H9 (cell line): ENCODE measurements around the gene KAZN. TPM values are rescaled to one million over a fixed set of nuclear protein-coding genes. Genes with fewer than 3 reads are reported as not detected.

Experiments used
- DNase-seq: peaks from one replicate; pipeline ENCODE4 v3.0.0-alpha.2; 2017
- H2AFZ ChIP-seq: one replicate; pipeline ENCODE4 v1.6.1; 2013; ENCODE audit warnings: mild to moderate bottlenecking, low read length, control low read depth, moderate library complexity
- H2AK5ac ChIP-seq: 2 replicates; pipeline ENCODE4 v1.6.1; 2013; ENCODE audit warnings: low read length, control low read depth, mixed read lengths; ENCODE audit not compliant: insufficient read length
- H2BK120ac ChIP-seq: one replicate; pipeline ENCODE4 v1.6.1; 2013; ENCODE audit warnings: low read depth, mild to moderate bottlenecking, low read length, control low read depth, inconsistent platforms; ENCODE audit not compliant: poor library complexity, severe bottlenecking
- H2BK12ac ChIP-seq: 2 replicates; pipeline ENCODE4 v1.6.1; 2013; ENCODE audit warnings: low read length, control low read depth, mixed read lengths, low read depth; ENCODE audit not compliant: insufficient read length
- H2BK15ac ChIP-seq: 2 replicates; pipeline ENCODE4 v1.6.1; 2013; ENCODE audit warnings: low read depth, low read length, control low read depth
- H2BK20ac ChIP-seq: one replicate; pipeline ENCODE4 v1.6.1; 2013; ENCODE audit warnings: low read depth, mild to moderate bottlenecking, low read length, control low read depth, inconsistent platforms; ENCODE audit not compliant: poor library complexity, severe bottlenecking
- H2BK5ac ChIP-seq: 2 replicates; pipeline ENCODE4 v1.6.1; 2013; ENCODE audit warnings: low read length, control low read depth, mixed read lengths; ENCODE audit not compliant: insufficient read length
- H3K14ac ChIP-seq: 2 replicates; pipeline ENCODE4 v1.6.1; 2013; ENCODE audit warnings: low read length, control low read depth; ENCODE audit not compliant: insufficient read depth
- H3K18ac ChIP-seq: 2 replicates; pipeline ENCODE4 v1.6.1; 2013; ENCODE audit warnings: low read depth, mild to moderate bottlenecking, mixed read lengths, low read length, control low read depth; ENCODE audit not compliant: insufficient read length
- H3K23ac ChIP-seq: 2 replicates; pipeline ENCODE4 v1.6.1; 2013; ENCODE audit warnings: low read length, control low read depth, mixed read lengths, low read depth; ENCODE audit not compliant: insufficient read length
- H3K23me2 ChIP-seq: 2 replicates; pipeline ENCODE4 v1.6.1; 2013; ENCODE audit warnings: low read depth, mild to moderate bottlenecking, mixed read lengths, low read length, control low read depth; ENCODE audit not compliant: insufficient read length, poor library complexity, severe bottlenecking
- H3K27ac ChIP-seq: 2 replicates; pipeline ENCODE4 v1.5.1; 2013; ENCODE audit warnings: low read length, control low read depth, mixed read lengths, low read depth; ENCODE audit not compliant: insufficient read length
- H3K27me3 ChIP-seq: 2 replicates; pipeline ENCODE4 v1.6.1; 2013; ENCODE audit warnings: low read length, control low read depth, inconsistent platforms; ENCODE audit not compliant: insufficient read depth
- H3K4ac ChIP-seq: 2 replicates; pipeline ENCODE4 v1.6.1; 2013; ENCODE audit warnings: low read depth, mild to moderate bottlenecking, control low read depth, inconsistent platforms, low read length, moderate library complexity
- H3K4me1 ChIP-seq: 2 replicates; pipeline ENCODE4 v1.6.1; 2013; ENCODE audit warnings: low read length, control low read depth, inconsistent platforms; ENCODE audit not compliant: insufficient read depth
- H3K4me2 ChIP-seq: 2 replicates; pipeline ENCODE4 v1.6.1; 2013; ENCODE audit warnings: low read length, control low read depth, mixed read lengths; ENCODE audit not compliant: insufficient read length, insufficient read depth
- H3K56ac ChIP-seq: 2 replicates; pipeline ENCODE4 v1.6.1; 2013; ENCODE audit warnings: low read depth, mild to moderate bottlenecking, mixed read lengths, low read length, control low read depth; ENCODE audit not compliant: insufficient read length
- H3K79me1 ChIP-seq: 2 replicates; pipeline ENCODE4 v1.6.1; 2013; ENCODE audit warnings: low read depth, mild to moderate bottlenecking, moderate library complexity, low read length, control low read depth, inconsistent platforms; ENCODE audit not compliant: insufficient read depth, poor library complexity, severe bottlenecking
- H3K79me2 ChIP-seq: 2 replicates; pipeline ENCODE4 v1.6.1; 2013; ENCODE audit warnings: low read length, control low read depth, inconsistent platforms; ENCODE audit not compliant: insufficient read depth
- H3K9ac ChIP-seq: 2 replicates; pipeline ENCODE4 v1.6.1; 2013; ENCODE audit warnings: low read length, control low read depth, mixed read lengths; ENCODE audit not compliant: insufficient read length; ENCODE audit errors: extremely low read depth
- H3K9me3 ChIP-seq: one replicate; pipeline ENCODE4 v1.6.1; 2013; ENCODE audit warnings: low read depth, low read length, inconsistent platforms; ENCODE audit not compliant: control insufficient read depth
- H3T11ph ChIP-seq: one replicate; pipeline ENCODE4 v1.6.1; 2013; ENCODE audit warnings: mild to moderate bottlenecking, low read length, control low read depth, inconsistent platforms
- H4K20me1 ChIP-seq: one replicate; pipeline ENCODE4 v1.6.1; 2013; ENCODE audit not compliant: control insufficient read depth, insufficient read length, insufficient read depth
- H4K5ac ChIP-seq: 2 replicates; pipeline ENCODE4 v1.6.1; 2013; ENCODE audit warnings: low read depth, mild to moderate bottlenecking, mixed read lengths, low read length, control low read depth; ENCODE audit not compliant: insufficient read length
- H4K8ac ChIP-seq: replicated peaks from 2 replicates; pipeline ENCODE4 v1.6.1; 2013; ENCODE audit warnings: low read length, control low read depth, mixed read lengths, low read depth; ENCODE audit not compliant: insufficient read length
- H4K91ac ChIP-seq: 2 replicates; pipeline ENCODE4 v1.6.1; 2013; ENCODE audit warnings: low read depth, mild to moderate bottlenecking, moderate library complexity, mixed read lengths, low read length, control low read depth; ENCODE audit not compliant: insufficient read length
- H3K27ac Mint-ChIP-seq, 3 experiments: 2 replicates in 2 of 3; 3 replicates in 1 of 3; pipeline ENCODE4 v1.8.0; 2020 to 2021; ENCODE audit warnings: mixed read lengths in 3 of 3, mild to moderate bottlenecking in 1 of 3, moderate library complexity in 1 of 3
- H3K27me3 Mint-ChIP-seq: 2 replicates; pipeline ENCODE4 v1.8.0; 2021; ENCODE audit warnings: low read depth, mild to moderate bottlenecking, moderate library complexity, mixed read lengths
- H3K36me3 Mint-ChIP-seq, 3 experiments: 2 replicates in 2 of 3; 3 replicates in 1 of 3; pipeline ENCODE4 v1.8.0; 2020 to 2021; ENCODE audit warnings: low read depth in 3 of 3, mixed read lengths in 3 of 3; ENCODE audit not compliant: insufficient read depth in 1 of 3
- H3K4me1 Mint-ChIP-seq, 2 experiments: 2 replicates each; pipeline ENCODE4 v1.8.0; 2020; ENCODE audit warnings: mixed read lengths in 2 of 2
- H3K4me3 Mint-ChIP-seq, 2 experiments: 2 replicates in 1 of 2; 3 replicates in 1 of 2; pipeline ENCODE4 v1.8.0; 2020 to 2021; ENCODE audit warnings: mild to moderate bottlenecking in 2 of 2, mixed read lengths in 2 of 2, moderate library complexity in 1 of 2
- H3K9me3 Mint-ChIP-seq, 2 experiments: 2 replicates in 1 of 2; 3 replicates in 1 of 2; pipeline ENCODE4 v1.8.0; 2020; ENCODE audit warnings: mild to moderate bottlenecking in 2 of 2, mixed read lengths in 2 of 2, moderate library complexity in 1 of 2
- WGBS: extraction: QIAGEN DNeasy Blood & Tissue Kit; methylation state at CpG from one replicate; pipeline ENCODE4 v1.1.7; 2013; ENCODE audit warnings: missing lambda C conversion rate, low lambda C conversion rate, mixed read lengths; ENCODE audit not compliant: insufficient read length; ENCODE audit errors: extremely low coverage; 5-methylcytosine and 5-hydroxymethylcytosine counted together
- total RNA-seq: library from RNA; stranded (reverse); gene quantifications from 2 replicates; pipeline ENCODE4 v1.2.1, GENCODE V29; 2021
- TF ChIP-seq, protein P1 (sequence below): fragments of 200-600 bp; sonication (generic); conservative IDR thresholded peaks from 3 replicates; pipeline ENCODE4 v1.8.0; 2021; ENCODE audit warnings: antibody characterized with exemption, mild to moderate bottlenecking

KAZN gene
- total RNA-seq, 1 experiment from 2014 or later, result 7.6 TPM

DNA sequence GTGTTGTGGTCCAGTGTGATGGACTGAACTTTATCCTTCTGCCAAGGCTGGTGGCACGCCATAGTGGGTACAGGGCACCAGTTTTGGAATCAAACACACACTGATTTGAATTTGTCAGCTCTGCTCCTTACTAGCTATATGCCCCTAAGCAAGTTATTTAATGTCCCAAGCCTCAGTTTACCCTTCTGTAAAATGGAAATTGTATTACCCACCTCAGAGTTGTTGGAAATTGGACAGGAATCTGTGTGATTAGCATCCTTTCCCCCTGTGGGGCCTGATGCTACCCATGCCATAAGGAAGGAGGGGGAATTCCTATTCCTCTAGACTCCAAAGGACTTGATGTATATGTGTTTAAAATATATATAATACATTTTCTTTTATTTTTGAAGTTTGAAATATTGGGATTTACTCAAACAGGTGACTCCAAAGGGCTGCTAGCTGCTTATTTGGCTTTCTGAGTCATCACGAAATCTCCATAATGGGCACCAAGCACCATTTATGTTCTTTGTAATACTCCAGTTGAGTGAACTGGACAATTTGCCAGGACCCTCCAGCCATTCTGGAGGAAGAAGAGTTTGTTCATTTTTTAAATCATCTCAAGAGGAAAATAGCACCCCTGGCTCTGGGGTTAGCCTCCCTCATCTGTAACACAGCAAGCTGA lies 330.5 kb downstream of the KAZN start:
- no peaks in the 10 kb centered on the region for H3K79me2 ChIP-seq
- no peaks in the 10 kb centered on the region for H3K4me1 ChIP-seq

More for the DNA sequence above, 330.5 kb downstream of the KAZN start:
- WGBS, result no CpG with 5 or more reads among the region's 2 CpGs
- H3K56ac ChIP-seq, result no peak overlapping the region
- no peaks in the 10 kb centered on the region for H3K9me3 Mint-ChIP-seq
- H3K14ac ChIP-seq, result no peak overlapping the region
- peaks cover 7% of the 10 kb centered on the region for H3K23me2 ChIP-seq
- H3K27ac Mint-ChIP-seq, result no peak overlapping the region
- H2AFZ ChIP-seq, result no peak overlapping the region
- H4K20me1 ChIP-seq, result no peaks in the 10 kb centered on the region
- no peak overlapping the region for H2BK5ac ChIP-seq
- TF ChIP-seq, protein P1, sequence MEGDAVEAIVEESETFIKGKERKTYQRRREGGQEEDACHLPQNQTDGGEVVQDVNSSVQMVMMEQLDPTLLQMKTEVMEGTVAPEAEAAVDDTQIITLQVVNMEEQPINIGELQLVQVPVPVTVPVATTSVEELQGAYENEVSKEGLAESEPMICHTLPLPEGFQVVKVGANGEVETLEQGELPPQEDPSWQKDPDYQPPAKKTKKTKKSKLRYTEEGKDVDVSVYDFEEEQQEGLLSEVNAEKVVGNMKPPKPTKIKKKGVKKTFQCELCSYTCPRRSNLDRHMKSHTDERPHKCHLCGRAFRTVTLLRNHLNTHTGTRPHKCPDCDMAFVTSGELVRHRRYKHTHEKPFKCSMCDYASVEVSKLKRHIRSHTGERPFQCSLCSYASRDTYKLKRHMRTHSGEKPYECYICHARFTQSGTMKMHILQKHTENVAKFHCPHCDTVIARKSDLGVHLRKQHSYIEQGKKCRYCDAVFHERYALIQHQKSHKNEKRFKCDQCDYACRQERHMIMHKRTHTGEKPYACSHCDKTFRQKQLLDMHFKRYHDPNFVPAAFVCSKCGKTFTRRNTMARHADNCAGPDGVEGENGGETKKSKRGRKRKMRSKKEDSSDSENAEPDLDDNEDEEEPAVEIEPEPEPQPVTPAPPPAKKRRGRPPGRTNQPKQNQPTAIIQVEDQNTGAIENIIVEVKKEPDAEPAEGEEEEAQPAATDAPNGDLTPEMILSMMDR, result no peak
- H2BK120ac ChIP-seq, result no peak overlapping the region
- DNase-seq, result no peak
- no peak overlapping the region for H4K8ac ChIP-seq
- H3K27me3 Mint-ChIP-seq, result peaks cover 39% of the 10 kb centered on the region
- no peak overlapping the region for H3K4me2 ChIP-seq
- no peak overlapping the region for H3K4me3 Mint-ChIP-seq
- no peaks in the 10 kb centered on the region for H3K36me3 Mint-ChIP-seq
- H4K91ac ChIP-seq, result no peak overlapping the region
- H4K5ac ChIP-seq, result no peak overlapping the region
- H3K4me1 Mint-ChIP-seq, result peaks cover 8 to 20% of the 10 kb centered on the region in 2 experiments
- H2BK20ac ChIP-seq, result no peak overlapping the region
- peaks cover 15% of the 10 kb centered on the region for H3K27me3 ChIP-seq
- H3K27ac ChIP-seq, result no peak overlapping the region
- H3K18ac ChIP-seq, result no peak overlapping the region
- no peak overlapping the region for H2BK15ac ChIP-seq
- H2AK5ac ChIP-seq, result no peak overlapping the region
- no peaks in the 10 kb centered on the region for H3K9me3 ChIP-seq
- H3K4ac ChIP-seq, result no peak overlapping the region
- H3K79me1 ChIP-seq, result no peaks in the 10 kb centered on the region
- H3K9ac ChIP-seq, result no peak overlapping the region
- no peak overlapping the region for H3K23ac ChIP-seq
- no peak overlapping the region for H3T11ph ChIP-seq
- H2BK12ac ChIP-seq, result no peak overlapping the region
